Measurements from ENCODE around the gene MRPS11.

GRCh38 chr15:88454236-88454635, 13.3 kb upstream of the MRPS11 start:
- TF ChIP-seq, protein P1, sequence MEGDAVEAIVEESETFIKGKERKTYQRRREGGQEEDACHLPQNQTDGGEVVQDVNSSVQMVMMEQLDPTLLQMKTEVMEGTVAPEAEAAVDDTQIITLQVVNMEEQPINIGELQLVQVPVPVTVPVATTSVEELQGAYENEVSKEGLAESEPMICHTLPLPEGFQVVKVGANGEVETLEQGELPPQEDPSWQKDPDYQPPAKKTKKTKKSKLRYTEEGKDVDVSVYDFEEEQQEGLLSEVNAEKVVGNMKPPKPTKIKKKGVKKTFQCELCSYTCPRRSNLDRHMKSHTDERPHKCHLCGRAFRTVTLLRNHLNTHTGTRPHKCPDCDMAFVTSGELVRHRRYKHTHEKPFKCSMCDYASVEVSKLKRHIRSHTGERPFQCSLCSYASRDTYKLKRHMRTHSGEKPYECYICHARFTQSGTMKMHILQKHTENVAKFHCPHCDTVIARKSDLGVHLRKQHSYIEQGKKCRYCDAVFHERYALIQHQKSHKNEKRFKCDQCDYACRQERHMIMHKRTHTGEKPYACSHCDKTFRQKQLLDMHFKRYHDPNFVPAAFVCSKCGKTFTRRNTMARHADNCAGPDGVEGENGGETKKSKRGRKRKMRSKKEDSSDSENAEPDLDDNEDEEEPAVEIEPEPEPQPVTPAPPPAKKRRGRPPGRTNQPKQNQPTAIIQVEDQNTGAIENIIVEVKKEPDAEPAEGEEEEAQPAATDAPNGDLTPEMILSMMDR (IDR thresholded peaks at IDR 0.05; ENCODE audit: control extremely low read depth in 1 of 3, insufficient read depth in 1 of 3, low read depth in 1 of 3, low read length in 3 of 3), result no peak
- TF ChIP-seq CHD2 (IDR thresholded peaks at IDR 0.05; ENCODE audit: low read length) (no peak), POLR2AphosphoS5 (IDR thresholded peaks at IDR 0.05; ENCODE audit: low read depth, low read length) (no peak), USF2 (IDR thresholded peaks at IDR 0.05; ENCODE audit: low read length) (no peak), SRF (IDR thresholded peaks at IDR 0.05; ENCODE audit: low read depth, low read length) (no peak), GTF2F1 (IDR thresholded peaks at IDR 0.05; ENCODE audit: borderline replicate concordance, low read depth, low read length) (no peak), ZNF274 (IDR thresholded peaks at IDR 0.05; ENCODE audit: borderline replicate concordance, extremely low read depth, low read length) (no peak), POLR2A (IDR thresholded peaks at IDR 0.05; ENCODE audit: control extremely low read depth in 1 of 2, low read depth in 2 of 2, low read length in 2 of 2) (no peak), TCF12 (IDR thresholded peaks at IDR 0.05; ENCODE audit: low read depth, low read length) (no peak)
- TF ChIP-seq, protein P2, sequence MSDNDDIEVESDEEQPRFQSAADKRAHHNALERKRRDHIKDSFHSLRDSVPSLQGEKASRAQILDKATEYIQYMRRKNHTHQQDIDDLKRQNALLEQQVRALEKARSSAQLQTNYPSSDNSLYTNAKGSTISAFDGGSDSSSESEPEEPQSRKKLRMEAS (IDR thresholded peaks at IDR 0.05), result no peak

Data from H1 (cell line).